ENCODE data around the gene CUBN.
A peak's percentile ranks its signal among the peaks of the same experiment; 100 is the strongest.

CUBN gene

GRCh38 chr10:17129741-17130140, at the start of gene CUBN:
CUBN (minus strand) TSS chr10:17129811; CDS start chr10:17129765, 46 bp downstream.
- no peak for DNase-seq (ENCODE audit: low read depth)

GRCh38 chr10:17179002-17179401, 49.4 kb upstream of the CUBN start:
- peak; percentile 58 for DNase-seq (ENCODE audit: low read depth)

GRCh38 chr10:17178006-17178405, 48.4 kb upstream of the CUBN start:
- no peak for DNase-seq (ENCODE audit: low read depth)

GRCh38 chr10:17177014-17177413, 47.4 kb upstream of the CUBN start:
- DNase-seq (ENCODE audit: low read depth): no peak

- DNase-seq (ENCODE audit: low read depth): no peak
These were observed 46.5 kb upstream of the CUBN start for GRCh38 chr10:17176091-17176490.

- peak; percentile 65 for DNase-seq (ENCODE audit: low read depth)
These were observed 45.9 kb upstream of the CUBN start for GRCh38 chr10:17175551-17175950.

- peak; percentile 67 for DNase-seq (ENCODE audit: low read depth)
These were observed 45.0 kb upstream of the CUBN start for GRCh38 chr10:17174626-17175025.

- DNase-seq (ENCODE audit: low read depth): no peak
These were observed 41.6 kb upstream of the CUBN start for GRCh38 chr10:17171141-17171641.

- no peak for DNase-seq (ENCODE audit: low read depth)
These were observed 40.2 kb upstream of the CUBN start for GRCh38 chr10:17169803-17170202.

GRCh38 chr10:17166699-17167098, 37.1 kb upstream of the CUBN start:
- DNase-seq (ENCODE audit: low read depth): no peak

- no peak for DNase-seq (ENCODE audit: low read depth)
These were observed 33.2 kb upstream of the CUBN start for GRCh38 chr10:17162828-17163227.

- no peak for DNase-seq (ENCODE audit: low read depth)
These were observed 32.2 kb upstream of the CUBN start for GRCh38 chr10:17161775-17162174.

GRCh38 chr10:17157024-17157423, 27.4 kb upstream of the CUBN start:
- no peak for DNase-seq (ENCODE audit: low read depth)

GRCh38 chr10:17155826-17156225, 26.2 kb upstream of the CUBN start:
- no peak for DNase-seq (ENCODE audit: low read depth)

- peak; percentile 24 for DNase-seq (ENCODE audit: low read depth)
These were observed 24.5 kb upstream of the CUBN start for GRCh38 chr10:17154116-17154515.

GRCh38 chr10:17153321-17153720, 23.7 kb upstream of the CUBN start:
- DNase-seq (ENCODE audit: low read depth): no peak

- DNase-seq (ENCODE audit: low read depth): no peak
These were observed 22.1 kb upstream of the CUBN start for GRCh38 chr10:17151716-17152115.

- no peak for DNase-seq (ENCODE audit: low read depth)
These were observed 18.4 kb upstream of the CUBN start for GRCh38 chr10:17147884-17148489.

- peak; percentile 28 for DNase-seq (ENCODE audit: low read depth)
These were observed 17.3 kb upstream of the CUBN start for GRCh38 chr10:17146892-17147291.

- no peak for DNase-seq (ENCODE audit: low read depth)
These were observed 15.6 kb upstream of the CUBN start for GRCh38 chr10:17145239-17145638.

- DNase-seq (ENCODE audit: low read depth): no peak
These were observed 15.1 kb upstream of the CUBN start for GRCh38 chr10:17144757-17145156.

- no peak for DNase-seq (ENCODE audit: low read depth)
These were observed 14.4 kb upstream of the CUBN start for GRCh38 chr10:17144032-17144431.

- peak; percentile 41 for DNase-seq (ENCODE audit: low read depth)
These were observed 13.6 kb upstream of the CUBN start for GRCh38 chr10:17143055-17143690.

All from EH (cell line).